Psoas muscle (tissue), 8 donors: ENCODE results near the gene TMEM131L. TPM values are rescaled to one million over a fixed set of nuclear protein-coding genes. Genes with fewer than 3 reads are reported as not detected.

Experiments used
- ATAC-seq, 4 donors: fragments of 200-7000 bp; cut with Tn5 transposase; one replicate each; pipeline ENCODE4 v1.9.1; 2020; ENCODE audit warnings: moderate library complexity in 3 of 4, mild to moderate bottlenecking in 2 of 4
- DNase-seq, 2 donors: peaks; one replicate each; pipeline ENCODE4 v3.0.0-alpha.2; 2020
- H3K27ac ChIP-seq: fragments of 200-600 bp; one replicate; pipeline ENCODE4 v1.8.0; 2022
- H3K27me3 ChIP-seq, 3 donors: fragments of 200-600 bp in 1 of 3; one replicate each; pipeline versions ENCODE4 v1.6.1 to v1.8.0; 2013 to 2022; ENCODE audit warnings: low read length in 2 of 3, mild to moderate bottlenecking in 2 of 3, moderate library complexity in 1 of 3; ENCODE audit not compliant: insufficient read depth in 3 of 3
- H3K36me3 ChIP-seq, 2 donors: fragments of 200-600 bp in 1 of 2; one replicate each; pipeline versions ENCODE4 v1.6.1 to v1.8.0; 2013 to 2022; ENCODE audit warnings: low read depth in 1 of 2, mild to moderate bottlenecking in 1 of 2, moderate library complexity in 1 of 2; ENCODE audit not compliant: insufficient read depth in 1 of 2
- H3K4me1 ChIP-seq: fragments of 200-600 bp; one replicate; pipeline ENCODE4 v1.8.0; 2022
- H3K4me3 ChIP-seq: fragments of 200-600 bp; one replicate; pipeline ENCODE4 v1.8.0; 2022; ENCODE audit warnings: mild to moderate bottlenecking
- H3K9me3 ChIP-seq: fragments of 200-600 bp; one replicate; pipeline ENCODE4 v1.8.0; 2022
- CTCF ChIP-seq: fragments of 200-600 bp; IDR thresholded peaks from one replicate; pipeline ENCODE4 v1.8.0; 2022; ENCODE audit warnings: antibody characterized with exemption
- WGBS, 3 donors: extraction: QIAGEN DNeasy Blood & Tissue Kit; methylation state at CpG; one replicate each; pipeline versions ENCODE4 v1.1.6 to v1.1.7; 2013; 5-methylcytosine and 5-hydroxymethylcytosine counted together
- intact Hi-C, 2 donors: fragments of 100-400 bp; cut with DNase I; formaldehyde crosslinking; loops; one replicate each; pipeline versions ENCODE4 v1.11.0 to v1.14.2; 2022
- polyA plus RNA-seq, 3 donors: library from polyadenylated mRNA; stranded (reverse); fragments of 200-250 nt; gene quantifications; one replicate each; pipeline ENCODE4 v1.2.3, GENCODE V29; 2013
- total RNA-seq, 4 donors: library from RNA; stranded (reverse); fragmentation: NEBNext Ultra II Directional in 2 of 4; extraction: Animal tissue kit (Norgen Biotek cat#: 25700) in 2 of 4; gene quantifications; one replicate each; pipeline versions ENCODE4 v1.2.1 to v1.2.4, GENCODE V29; 2021 to 2023
- donor health status: healthy with polysubstance abuse.
- donor health status: DM: no; HTN: no; CAD: no; lungs with moderate emphysema.
- donor health status: Bipolar disorder and iron deficiency.
- donor health status: healthy.
- donor health status: DM: yes; HTN: yes; CAD: no.
- donor health status: DM: no; HTN: no; CAD: no.
- donor health status: DM: no; HTN: no; CAD: no.
- donor health status: DM: yes; HTN: yes; CAD: no.

Gene TMEM131L
- total and polyA plus RNA-seq, 7 donors, result 2.1 to 21.2 (median 6.9) TPM

- 22 to 27% (median 25%) methylated on average over 7 of the region's 7 CpGs for WGBS, 3 donors
- no peak for TF ChIP-seq CTCF
- Histone ChIP-seq H3K4me3 (no peak overlapping the region), H3K27me3 (no peaks in the 10 kb centered on the region), H3K9me3 (no peaks in the 10 kb centered on the region), H3K27ac (no peak overlapping the region), H3K36me3 (no peaks in the 10 kb centered on the region), H3K4me1 (peaks cover 86% of the 10 kb centered on the region)
- intact Hi-C loops, result loop anchor here in 1 of 2 donors (5.0 kb wide), 1 partner anchor 69 kb away; the partner anchor contains the start of gene TMEM131L
- no peak for ATAC-seq
- no peak for DNase-seq
Observed at GRCh38 chr4:153535772-153536513, 69.8 kb downstream of the TMEM131L start.

GRCh38 chr4:153537493-153537960 lies 71.4 kb downstream of the TMEM131L start:
- Histone ChIP-seq H3K27ac (peak overlapping the region; percentile 95), H3K4me1 (peaks cover 72% of the 10 kb centered on the region), H3K36me3 (no peaks in the 10 kb centered on the region), H3K9me3 (no peaks in the 10 kb centered on the region), H3K27me3 (no peaks in the 10 kb centered on the region), H3K4me3 (no peak overlapping the region)
- no peak for TF ChIP-seq CTCF
- ATAC-seq (no peak), DNase-seq (no peak)
- intact Hi-C loops, result loop anchor here in 1 of 2 donors (5.0 kb wide), 1 partner anchor 70 kb away; the partner anchor contains the start of gene TMEM131L
- 73 to 82% (median 75%) methylated on average over 6 of the region's 6 CpGs for WGBS, 3 donors

GRCh38 chr4:153538487-153539357 lies 72.6 kb downstream of the TMEM131L start:
- intact Hi-C loops, result loop anchor here in 1 of 2 donors (5.0 kb wide), 1 partner anchor 71 kb away; the partner anchor contains the start of gene TMEM131L
- Histone ChIP-seq H3K27ac (peak overlapping the region; percentile 95), H3K27me3 (no peaks in the 10 kb centered on the region), H3K4me1 (peaks cover 62% of the 10 kb centered on the region), H3K9me3 (no peaks in the 10 kb centered on the region), H3K36me3 (no peaks in the 10 kb centered on the region), H3K4me3 (peak overlapping the region; percentile 50)
- no peak for TF ChIP-seq CTCF
- DNase-seq (peak in 1 of 2 donors; percentile 69), ATAC-seq (peak; percentile 75 to 86 (median 82))
- WGBS, 3 donors, result 10 to 15% (median 14%) methylated on average over 17 of the region's 17 CpGs

GRCh38 chr4:153539422-153539821 lies 73.3 kb downstream of the TMEM131L start:
- Histone ChIP-seq H3K36me3 (no peaks in the 10 kb centered on the region), H3K4me1 (peaks cover 58% of the 10 kb centered on the region), H3K4me3 (no peak overlapping the region), H3K27me3 (no peaks in the 10 kb centered on the region), H3K9me3 (no peaks in the 10 kb centered on the region), H3K27ac (peak overlapping the region; percentile 95)
- intact Hi-C loops, result loop anchor here in 1 of 2 donors (5.0 kb wide), 1 partner anchor 72 kb away; the partner anchor contains the start of gene TMEM131L
- DNase-seq (no peak), ATAC-seq (peak in 3 of 4 donors; percentile 42 to 63 (median 50))
- no peak for TF ChIP-seq CTCF
- 41 to 65% (median 50%) methylated on average over 3 of the region's 3 CpGs for WGBS, 3 donors
